SK-N-SH (cell line): Measurements from ENCODE around the gene FGF5. TPM values are rescaled to one million over a fixed set of nuclear protein-coding genes. Genes with fewer than 3 reads are reported as not detected.

Experiments used
- CTCF ChIA-PET: fragments of 300-600, 350-600 bp; formaldehyde crosslinking; extraction: SDS; loops from one replicate; lab custom pipeline; 2021; lab: Yijun Ruan, JAX
- POLR2A ChIA-PET: fragments of 350-600 bp; sonication (Branson Sonifier 250); formaldehyde crosslinking; extraction: SDS; loops from one replicate; lab custom pipeline; 2020; ENCODE audit warnings: antibody characterized with exemption, inconsistent platforms; lab: Yijun Ruan, JAX
- DNase-seq: peaks from one replicate; pipeline ENCODE4 v3.0.0; 2012
- H2AFZ ChIP-seq: fragments of 200-600 bp; sonication (generic); 2 replicates; pipeline ENCODE4 v1.8.1; 2016; ENCODE audit warnings: antibody characterized with exemption, mild to moderate bottlenecking, low read depth
- H3F3A ChIP-seq: fragments of 200-600 bp; sonication (generic); replicated peaks from 2 replicates; pipeline ENCODE3; 2016; ENCODE audit warnings: antibody characterized with exemption, mild to moderate bottlenecking; ENCODE audit not compliant: insufficient read depth
- H3K27ac ChIP-seq, 2 experiments: fragments of 200-500 bp in 1 of 2; fragments of 200-600 bp in 1 of 2; sonication (Bioruptor generic) in 1 of 2; sonication (generic), shearing (Covaris generic) in 1 of 2; 2 replicates each; pipeline versions ENCODE4 v1.5.1 to v1.6.1; 2014 to 2016; ENCODE audit warnings: low read depth in 2 of 2, inconsistent platforms in 1 of 2, low read length in 1 of 2, mild to moderate bottlenecking in 1 of 2, mixed read lengths in 1 of 2
- H3K27me3 ChIP-seq: fragments of 200-600 bp; sonication (generic), shearing (Covaris generic); 2 replicates; pipeline ENCODE4 v1.6.1; 2016; ENCODE audit warnings: mixed run types; ENCODE audit not compliant: insufficient read depth
- H3K36me3 ChIP-seq, 2 experiments: fragments of 200-500 bp in 1 of 2; fragments of 200-600 bp in 1 of 2; sonication (Bioruptor generic) in 1 of 2; sonication (generic) in 1 of 2; replicated peaks in 1 of 2; 2 replicates each; pipeline versions ENCODE3 to v1.5.1; 2014 to 2016; ENCODE audit warnings: low read length in 1 of 2, mild to moderate bottlenecking in 1 of 2; ENCODE audit not compliant: insufficient read depth in 2 of 2, control insufficient read depth in 1 of 2
- H3K4me1 ChIP-seq, 2 experiments: fragments of 200-500 bp in 1 of 2; fragments of 200-600 bp in 1 of 2; sonication (Bioruptor generic) in 1 of 2; sonication (generic), shearing (Covaris generic) in 1 of 2; 2 replicates each; pipeline versions ENCODE4 v1.5.1 to v1.6.1; 2014 to 2016; ENCODE audit warnings: low read depth in 1 of 2, low read length in 1 of 2, mixed run types in 1 of 2; ENCODE audit not compliant: insufficient read depth in 2 of 2, control insufficient read depth in 1 of 2
- H3K4me2 ChIP-seq: fragments of 200-600 bp; sonication (generic), shearing (Covaris generic); 2 replicates; pipeline ENCODE4 v1.6.1; 2017; ENCODE audit warnings: mixed run types
- H3K4me3 ChIP-seq, 2 experiments: fragments of 200-500 bp in 1 of 2; fragments of 200-600 bp in 1 of 2; sonication (Bioruptor generic) in 1 of 2; sonication (generic), shearing (Covaris generic) in 1 of 2; 2 replicates each; pipeline versions ENCODE4 v1.5.1 to v1.8.1; 2014 to 2016; ENCODE audit warnings: low read depth in 2 of 2, inconsistent platforms in 1 of 2, low read length in 1 of 2, mild to moderate bottlenecking in 1 of 2, mixed read lengths in 1 of 2, moderate library complexity in 1 of 2
- H3K79me2 ChIP-seq: fragments of 200-600 bp; sonication (generic); 2 replicates; pipeline ENCODE4 v1.8.1; 2017; ENCODE audit warnings: mild to moderate bottlenecking; ENCODE audit not compliant: insufficient read depth
- H3K9ac ChIP-seq: fragments of 200-600 bp; sonication (generic); 2 replicates; pipeline ENCODE4 v1.6.1; 2017; ENCODE audit warnings: mixed run types
- H3K9me2 ChIP-seq: fragments of 200-600 bp; sonication (generic); 2 replicates; pipeline ENCODE4 v1.6.1; 2017; ENCODE audit warnings: mixed run types
- H3K9me3 ChIP-seq: fragments of 200-600 bp; sonication (generic); 2 replicates; pipeline ENCODE4 v1.6.1; 2017; ENCODE audit warnings: mixed run types, mild to moderate bottlenecking, moderate library complexity
- H4K20me1 ChIP-seq: fragments of 200-600 bp; sonication (generic); 2 replicates; pipeline ENCODE4 v1.6.1; 2017; ENCODE audit warnings: mild to moderate bottlenecking, mixed run types; ENCODE audit not compliant: insufficient read depth
- CHD2 ChIP-seq: fragments of 150-350 bp; IDR thresholded peaks from 2 replicates; pipeline ENCODE4 v1.6.1; 2018; ENCODE audit warnings: low read length; ENCODE audit not compliant: partially characterized antibody
- CTCF ChIP-seq: fragments of 200-600 bp; sonication (generic); IDR thresholded peaks from 2 replicates; pipeline ENCODE4 v1.6.1; 2017; ENCODE audit warnings: antibody characterized with exemption, mild to moderate bottlenecking, moderate library complexity
- ELF1 ChIP-seq: IDR thresholded peaks from 2 replicates; pipeline ENCODE4 v1.4.0; 2012
- EP300 ChIP-seq, 2 experiments: IDR thresholded peaks; 2 replicates each; pipeline versions ENCODE4 v1.4.0 to v1.6.1; 2012; ENCODE audit warnings: borderline replicate concordance in 1 of 2, low read depth in 1 of 2, low read length in 1 of 2
- EZH2phosphoT487 ChIP-seq: fragments of 200-600 bp; sonication (generic); IDR thresholded peaks from 2 replicates; pipeline ENCODE4 v1.6.1; 2017; ENCODE audit warnings: low read depth, mixed run types, mild to moderate bottlenecking, antibody characterized with exemption, moderate library complexity, borderline replicate concordance
- FOXJ3 ChIP-seq: sonication (generic); formaldehyde crosslinking; IDR thresholded peaks from 2 replicates; pipeline ENCODE4 v1.5.1; 2020; ENCODE audit warnings: mild to moderate bottlenecking, missing genetic modification reagents
- FOXM1 ChIP-seq: IDR thresholded peaks from 2 replicates; pipeline ENCODE4 v1.4.0; 2012; ENCODE audit warnings: low read depth, mild to moderate bottlenecking
- GABPA ChIP-seq: IDR thresholded peaks from 2 replicates; pipeline ENCODE4 v1.4.0; 2012; ENCODE audit warnings: low read depth, mild to moderate bottlenecking
- GATA2 ChIP-seq: sonication (generic); formaldehyde crosslinking; IDR thresholded peaks from 2 replicates; pipeline ENCODE4 v1.5.0; 2020; ENCODE audit warnings: mild to moderate bottlenecking, missing genetic modification reagents
- JUND ChIP-seq: IDR thresholded peaks from 2 replicates; pipeline ENCODE4 v1.4.0; 2012
- MAX ChIP-seq: IDR thresholded peaks from 2 replicates; pipeline ENCODE4 v1.4.0; 2012; ENCODE audit warnings: low read depth
- MEF2A ChIP-seq: IDR thresholded peaks from 2 replicates; pipeline ENCODE4 v1.4.0; 2012; ENCODE audit warnings: low read depth, borderline replicate concordance
- MXI1 ChIP-seq: IDR thresholded peaks from 2 replicates; pipeline ENCODE4 v1.6.1; 2012; ENCODE audit warnings: mild to moderate bottlenecking, low read depth, low read length, improper control_type of control experiment
- NFIC ChIP-seq: IDR thresholded peaks from 2 replicates; pipeline ENCODE4 v1.4.0; 2012; ENCODE audit warnings: borderline replicate concordance
- NRF1 ChIP-seq: IDR thresholded peaks from 2 replicates; pipeline ENCODE4 v1.6.1; 2012; ENCODE audit warnings: low read depth, mild to moderate bottlenecking, low read length
- POLR2AphosphoS5 ChIP-seq: IDR thresholded peaks from 2 replicates; pipeline ENCODE4 v1.6.1; 2012; ENCODE audit warnings: low read depth, low read length
- RAD21 ChIP-seq: IDR thresholded peaks from 2 replicates; pipeline ENCODE4 v1.6.1; 2012; ENCODE audit warnings: mild to moderate bottlenecking, low read length
- RCOR1 ChIP-seq: fragments of 150-350 bp; IDR thresholded peaks from 2 replicates; pipeline ENCODE4 v1.6.1; 2017; ENCODE audit warnings: antibody characterized with exemption, low read length
- REST ChIP-seq: IDR thresholded peaks from 2 replicates; pipeline ENCODE4 v1.6.1; 2012; ENCODE audit warnings: mild to moderate bottlenecking, low read depth, low read length, moderate library complexity
- RXRA ChIP-seq: IDR thresholded peaks from 2 replicates; pipeline ENCODE4 v1.4.0; 2012; ENCODE audit warnings: low read depth, mild to moderate bottlenecking, borderline replicate concordance
- SIN3A ChIP-seq: IDR thresholded peaks from 2 replicates; pipeline ENCODE4 v1.6.1; 2012; ENCODE audit warnings: low read depth, mild to moderate bottlenecking, low read length, moderate library complexity, borderline replicate concordance
- SMC3 ChIP-seq: IDR thresholded peaks from 2 replicates; pipeline ENCODE4 v1.6.1; 2012; ENCODE audit warnings: low read depth, low read length, improper control_type of control experiment
- TAF1 ChIP-seq: IDR thresholded peaks from 2 replicates; pipeline ENCODE4 v1.6.1; 2012; ENCODE audit warnings: low read depth, mild to moderate bottlenecking, low read length, moderate library complexity, borderline replicate concordance
- TCF12 ChIP-seq: IDR thresholded peaks from 2 replicates; pipeline ENCODE4 v1.4.0; 2012
- USF1 ChIP-seq: IDR thresholded peaks from 2 replicates; pipeline ENCODE4 v1.4.0; 2012; ENCODE audit warnings: low read depth, borderline replicate concordance
- USF2 ChIP-seq: fragments of 150-350 bp; IDR thresholded peaks from 2 replicates; pipeline ENCODE4 v1.6.1; 2017; ENCODE audit warnings: antibody characterized with exemption, low read length, low read depth, borderline replicate concordance
- YY1 ChIP-seq: IDR thresholded peaks from 2 replicates; pipeline ENCODE4 v1.4.0; 2012; ENCODE audit warnings: low read depth, mild to moderate bottlenecking
- WGBS: methylation state at CpG from one replicate; pipeline ENCODE4 v1.1.6; 2017; ENCODE audit warnings: low lambda C conversion rate; 5-methylcytosine and 5-hydroxymethylcytosine counted together
- polyA plus RNA-seq, 3 experiments: library from polyadenylated mRNA; depleted of rRNA; stranded (reverse); fragments of >200 nt; gene quantifications; 2 replicates each; pipeline ENCODE4 v1.2.3, GENCODE V29; 2012

Gene FGF5
- polyA plus RNA-seq, 1 of the 3 experiments (the other 2 are of a cell fraction) = 17.7 TPM

GRCh38 chr4:80237992-80238391 is 28.5 kb upstream of the FGF5 start:
- peaks cover 0 to 56% of the 10 kb centered on the region in 2 experiments; a peak in 3 of 4 replicates for H3K4me1 ChIP-seq
- H3F3A ChIP-seq = peaks cover 77% of the 10 kb centered on the region
- ChIA-PET CTCF (no interaction called here), POLR2A (no interaction called here)
- H2AFZ ChIP-seq = no peak overlapping the region
- H3K9me2 ChIP-seq = no peaks in the 10 kb centered on the region
- no peak for DNase-seq
- H3K79me2 ChIP-seq = peaks cover 6% of the 10 kb centered on the region; the same call in 1 of the 2 replicates
- H4K20me1 ChIP-seq = no peaks in the 10 kb centered on the region
- H3K4me2 ChIP-seq = peak overlapping the region; percentile 74
- WGBS = 7% methylated on average over 6 of the region's 6 CpGs
- H3K36me3 ChIP-seq = no peaks in the 10 kb centered on the region
- H3K9ac ChIP-seq = peak overlapping the region; percentile 83
- peak overlapping the region; percentile 0 to 39; a peak in 2 of 4 replicates for H3K4me3 ChIP-seq
- no peaks in the 10 kb centered on the region for H3K9me3 ChIP-seq
- peak overlapping the region; percentile 93 to 100 for H3K27ac ChIP-seq
- H3K27me3 ChIP-seq = no peaks in the 10 kb centered on the region
- peak; percentile 99 for TF ChIP-seq TCF12
- peak; percentile 93 for TF ChIP-seq MAX
- TF ChIP-seq EP300 (IDR thresholded peaks at IDR 0.05; ENCODE audit: borderline replicate concordance in 1 of 2, low read depth in 1 of 2, low read length in 1 of 2) = peak; percentile 77 to 99
- no peak for TF ChIP-seq CHD2
- peak; percentile 89 for TF ChIP-seq NFIC
- TF ChIP-seq SIN3A = peak; percentile 44; the same call in 1 of the 2 replicates
- TF ChIP-seq SMC3 = no peak
- no peak; the same call in 1 of the 2 replicates for TF ChIP-seq USF1
- no peak for TF ChIP-seq CTCF
- 0 out of 2 replicates have a peak, but pooled peaks have one; percentile 26 for TF ChIP-seq ELF1
- peak; percentile 100 for TF ChIP-seq MEF2A
- TF ChIP-seq RAD21 = no peak
- TF ChIP-seq USF2 = no peak
- TF ChIP-seq MXI1 = no peak
- TF ChIP-seq YY1 = peak; percentile 69; the same call in 1 of the 2 replicates
- TF ChIP-seq GATA2 (CRISPR knock-in tag) = no peak
- TF ChIP-seq TAF1 = 0 out of 2 replicates have a peak, but pooled peaks have one; percentile 38
- peak; percentile 73; the same call in 1 of the 2 replicates for TF ChIP-seq REST
- TF ChIP-seq NRF1 = no peak
- TF ChIP-seq EZH2phosphoT487 = no peak
- peak; percentile 91; the same call in 1 of the 2 replicates for TF ChIP-seq POLR2AphosphoS5
- TF ChIP-seq JUND = peak; percentile 97
- TF ChIP-seq RCOR1 = no peak
- no peak for TF ChIP-seq GABPA
- no peak for TF ChIP-seq FOXJ3
- peak; percentile 85 for TF ChIP-seq RXRA
- TF ChIP-seq FOXM1 = peak; percentile 96
